Rectal smooth muscle tissue (tissue), 1 donor: Measurements from ENCODE around the gene SELPLG.

Source experiments
- H3K27ac ChIP-seq: one replicate; pipeline ENCODE4 v1.7.0; 2013; ENCODE audit warnings: low read depth, low read length, inconsistent platforms
- H3K27me3 ChIP-seq: one replicate; pipeline ENCODE4 v1.7.0; 2013; ENCODE audit warnings: low read length; ENCODE audit not compliant: control insufficient read depth, insufficient read depth
- H3K36me3 ChIP-seq: one replicate; pipeline ENCODE4 v1.7.0; 2013; ENCODE audit warnings: low read length; ENCODE audit not compliant: control insufficient read depth, insufficient read depth
- H3K4me1 ChIP-seq: one replicate; pipeline ENCODE4 v1.7.0; 2013; ENCODE audit warnings: low read length; ENCODE audit not compliant: control insufficient read depth, insufficient read depth
- H3K4me3 ChIP-seq: one replicate; pipeline ENCODE4 v1.7.0; 2013; ENCODE audit warnings: low read length
- H3K9ac ChIP-seq: one replicate; pipeline ENCODE4 v1.7.0; 2013; ENCODE audit warnings: low read length

The SELPLG gene

GRCh38 chr12:108630481-108631207 lies 3.0 kb downstream of the SELPLG start:
- no peaks in the 10 kb centered on the region for H3K27me3 ChIP-seq
- H3K4me3 ChIP-seq: no peak overlapping the region
- no peak overlapping the region for H3K9ac ChIP-seq
- peaks cover 5% of the 10 kb centered on the region for H3K4me1 ChIP-seq
- no peak overlapping the region for H3K27ac ChIP-seq
- no peaks in the 10 kb centered on the region for H3K36me3 ChIP-seq

- peak overlapping the region; percentile 46 for H3K27ac ChIP-seq
- H3K9ac ChIP-seq: no peak overlapping the region
- H3K36me3 ChIP-seq: no peaks in the 10 kb centered on the region
- no peaks in the 10 kb centered on the region for H3K27me3 ChIP-seq
- H3K4me1 ChIP-seq: no peaks in the 10 kb centered on the region
- peak overlapping the region; percentile 24 for H3K4me3 ChIP-seq
Measured at GRCh38 chr12:108629824-108630476, 3.7 kb downstream of the SELPLG start.

- H3K4me1 ChIP-seq: no peaks in the 10 kb centered on the region
- no peak overlapping the region for H3K27ac ChIP-seq
- H3K4me3 ChIP-seq: no peak overlapping the region
Measured at GRCh38 chr12:108629151-108629550, 4.5 kb downstream of the SELPLG start.

GRCh38 chr12:108627134-108627920 lies 6.4 kb downstream of the SELPLG start:
- Histone ChIP-seq H3K9ac (no peak overlapping the region), H3K4me1 (no peaks in the 10 kb centered on the region), H3K27ac (no peak overlapping the region), H3K27me3 (no peaks in the 10 kb centered on the region), H3K4me3 (no peak overlapping the region), H3K36me3 (peaks cover 2% of the 10 kb centered on the region)

More at GRCh38 chr12:108629151-108629550, 4.5 kb downstream of the SELPLG start:
- Histone ChIP-seq H3K36me3 (no peaks in the 10 kb centered on the region), H3K27me3 (no peaks in the 10 kb centered on the region), H3K9ac (no peak overlapping the region)

GRCh38 chr12:108625228-108625627 lies 8.5 kb downstream of the SELPLG start:
- Histone ChIP-seq H3K27ac (no peak overlapping the region), H3K4me3 (no peak overlapping the region), H3K36me3 (peaks cover 2% of the 10 kb centered on the region), H3K27me3 (no peaks in the 10 kb centered on the region), H3K9ac (no peak overlapping the region), H3K4me1 (no peaks in the 10 kb centered on the region)

GRCh38 chr12:108623577-108623976 lies 10.1 kb downstream of the SELPLG start:
- no peak overlapping the region for H3K27ac ChIP-seq
- no peaks in the 10 kb centered on the region for H3K4me1 ChIP-seq
- no peak overlapping the region for H3K4me3 ChIP-seq
- no peak overlapping the region for H3K9ac ChIP-seq
- H3K36me3 ChIP-seq: peaks cover 2% of the 10 kb centered on the region
- H3K27me3 ChIP-seq: no peaks in the 10 kb centered on the region

GRCh38 chr12:108622921-108623514 lies 10.7 kb downstream of the SELPLG start:
- Histone ChIP-seq H3K4me3 (no peak overlapping the region), H3K36me3 (peaks cover 2% of the 10 kb centered on the region), H3K27ac (no peak overlapping the region), H3K4me1 (no peaks in the 10 kb centered on the region), H3K9ac (no peak overlapping the region), H3K27me3 (no peaks in the 10 kb centered on the region)

- Histone ChIP-seq H3K9ac (no peak overlapping the region), H3K27ac (no peak overlapping the region), H3K4me1 (no peaks in the 10 kb centered on the region), H3K4me3 (no peak overlapping the region), H3K36me3 (peaks cover 2% of the 10 kb centered on the region), H3K27me3 (no peaks in the 10 kb centered on the region)
Measured at GRCh38 chr12:108622421-108622820, 11.3 kb downstream of the SELPLG start.

GRCh38 chr12:108621161-108621560 lies 12.5 kb downstream of the SELPLG start:
- H3K9ac ChIP-seq: no peak overlapping the region
- H3K4me3 ChIP-seq: no peak overlapping the region
- H3K36me3 ChIP-seq: peaks cover 2% of the 10 kb centered on the region
- no peaks in the 10 kb centered on the region for H3K4me1 ChIP-seq
- H3K27me3 ChIP-seq: no peaks in the 10 kb centered on the region
- H3K27ac ChIP-seq: no peak overlapping the region

GRCh38 chr12:108620236-108620879 lies 13.3 kb downstream of the SELPLG start:
- Histone ChIP-seq H3K4me3 (no peak overlapping the region), H3K36me3 (peaks cover 2% of the 10 kb centered on the region), H3K4me1 (no peaks in the 10 kb centered on the region), H3K9ac (no peak overlapping the region), H3K27me3 (no peaks in the 10 kb centered on the region), H3K27ac (no peak overlapping the region)

GRCh38 chr12:108619369-108620160 lies 14.1 kb downstream of the SELPLG start:
- no peak overlapping the region for H3K4me3 ChIP-seq
- no peak overlapping the region for H3K9ac ChIP-seq
- no peak overlapping the region for H3K27ac ChIP-seq
- peaks cover 2% of the 10 kb centered on the region for H3K36me3 ChIP-seq
- H3K27me3 ChIP-seq: no peaks in the 10 kb centered on the region
- no peaks in the 10 kb centered on the region for H3K4me1 ChIP-seq
